GM04503 (cell line): ENCODE results near the gene AP2B1.
A peak's percentile ranks its signal among the peaks of the same experiment; 100 is the strongest.
"Not testable (repeated sequence)": the region's sequence is repeated elsewhere in the genome, so short reads cannot be mapped to it uniquely, and the experiment has no call there.

Experiments used
- DNase-seq: peaks from one replicate; pipeline ENCODE4 v3.0.0-alpha.2; 2012; ENCODE audit warnings: low read depth

The AP2B1 gene

DNA sequence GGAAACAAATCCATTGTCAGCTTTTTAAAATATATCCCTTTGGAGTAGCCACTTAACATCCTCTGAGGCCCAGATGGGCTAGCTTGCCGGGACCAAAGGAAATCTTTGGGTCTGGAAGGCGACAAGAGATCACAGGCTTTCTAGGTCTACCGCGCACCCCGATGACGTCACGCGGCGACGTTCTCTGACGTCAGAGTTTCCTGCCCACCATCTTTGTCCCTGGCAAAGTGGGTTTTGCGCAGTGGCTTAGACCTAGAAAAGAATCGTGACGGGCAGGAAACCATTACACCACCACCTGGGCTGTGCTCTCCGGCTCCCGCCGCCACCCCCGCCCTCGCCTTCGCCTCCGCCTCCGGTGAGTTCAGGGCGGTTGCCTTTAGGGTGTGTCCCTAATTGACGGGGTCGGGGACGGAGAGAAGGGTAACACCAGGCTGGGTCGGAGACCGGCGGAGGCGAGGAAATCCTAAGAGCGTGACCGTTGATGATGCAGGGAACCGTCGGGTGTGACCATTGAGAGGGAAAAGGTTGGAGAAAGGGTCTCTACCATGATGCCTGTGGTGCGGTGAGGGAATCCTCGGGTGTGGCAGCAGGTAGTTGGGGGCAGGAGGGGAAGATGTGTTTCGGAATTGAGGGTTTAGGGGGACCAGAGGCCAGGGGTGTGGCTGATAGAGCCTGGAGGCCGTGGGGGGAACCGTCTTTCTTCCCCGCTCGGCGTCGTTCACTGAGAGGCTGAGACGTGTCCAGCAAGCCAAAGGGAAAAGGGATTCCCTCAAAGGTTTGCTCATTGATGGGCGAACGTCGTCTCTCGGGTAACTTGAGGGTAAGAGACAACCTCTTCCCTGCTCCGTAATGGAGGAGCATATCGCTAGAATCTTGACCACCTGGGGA, at the start of gene AP2B1:
Gene AP2B1 (plus strand): TSS at position 249 of the 888 bp plus-strand sequence. CDS start 6,709 bp downstream, outside the sequence.
- peak; percentile 75 for DNase-seq

DNA sequence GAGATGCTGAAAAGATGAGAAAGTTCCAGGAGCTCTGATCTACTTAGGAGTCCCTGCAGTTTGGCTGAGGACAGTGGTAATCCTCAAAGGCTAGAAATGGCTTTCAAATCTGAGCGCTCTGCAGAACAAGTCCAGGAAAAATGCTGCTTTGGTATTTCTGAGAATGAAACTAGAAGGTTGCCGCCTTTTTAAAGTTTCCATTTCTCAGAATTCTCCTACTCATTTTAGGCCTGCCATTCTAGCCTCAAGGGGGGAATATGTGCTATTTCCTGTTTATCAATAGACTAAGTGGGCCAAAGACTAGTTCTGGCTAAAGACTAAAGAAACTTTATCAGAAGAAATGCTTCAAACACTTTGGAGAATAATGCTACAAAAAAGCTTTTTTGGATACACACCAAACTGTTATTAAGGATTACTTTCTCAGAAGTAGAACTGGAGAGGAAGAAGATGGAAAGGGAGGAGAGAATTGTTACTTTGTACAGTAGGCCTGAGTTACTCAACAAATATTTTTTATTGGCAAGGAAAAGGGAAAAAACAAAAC, 49.5 kb upstream of the AP2B1 start, which contains the start of gene SLFN12L:
Gene SLFN12L (minus strand): TSS at position 78 of the 541 bp plus-strand sequence. CDS start 15,314 bp downstream, outside the sequence.
- DNase-seq, result no peak

GRCh38 chr17:35539659-35540026, 47.5 kb upstream of the AP2B1 start:
- no peak for DNase-seq

GRCh38 chr17:35540589-35541404, 46.3 kb upstream of the AP2B1 start:
- no peak for DNase-seq

GRCh38 chr17:35541434-35541833, 45.7 kb upstream of the AP2B1 start:
- no peak for DNase-seq

GRCh38 chr17:35542990-35543389, 44.1 kb upstream of the AP2B1 start:
- DNase-seq, result no peak

- no peak for DNase-seq
Measured at GRCh38 chr17:35543856-35544255, 43.3 kb upstream of the AP2B1 start.

DNA sequence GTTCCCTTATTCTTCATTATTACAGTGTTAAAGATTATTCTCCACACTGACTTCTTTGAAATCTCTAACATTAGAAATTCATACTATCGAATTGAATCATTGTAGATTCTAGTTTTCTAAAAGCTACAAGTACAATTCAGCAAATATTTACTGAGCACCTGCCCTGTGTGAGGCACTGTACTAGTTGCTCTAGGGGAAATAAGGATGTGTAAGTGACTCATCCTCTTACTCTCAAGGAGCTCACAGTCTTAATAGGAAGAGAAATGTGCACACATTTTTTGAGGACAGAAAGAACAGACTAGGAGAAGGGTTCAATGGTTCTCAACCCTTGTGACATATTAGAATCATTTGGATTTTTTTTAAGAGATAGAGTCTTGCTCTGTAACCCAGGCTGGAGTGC, 42.0 kb upstream of the AP2B1 start:
- DNase-seq, result no peak

GRCh38 chr17:35546487-35546886, 40.6 kb upstream of the AP2B1 start:
- no peak for DNase-seq

DNA sequence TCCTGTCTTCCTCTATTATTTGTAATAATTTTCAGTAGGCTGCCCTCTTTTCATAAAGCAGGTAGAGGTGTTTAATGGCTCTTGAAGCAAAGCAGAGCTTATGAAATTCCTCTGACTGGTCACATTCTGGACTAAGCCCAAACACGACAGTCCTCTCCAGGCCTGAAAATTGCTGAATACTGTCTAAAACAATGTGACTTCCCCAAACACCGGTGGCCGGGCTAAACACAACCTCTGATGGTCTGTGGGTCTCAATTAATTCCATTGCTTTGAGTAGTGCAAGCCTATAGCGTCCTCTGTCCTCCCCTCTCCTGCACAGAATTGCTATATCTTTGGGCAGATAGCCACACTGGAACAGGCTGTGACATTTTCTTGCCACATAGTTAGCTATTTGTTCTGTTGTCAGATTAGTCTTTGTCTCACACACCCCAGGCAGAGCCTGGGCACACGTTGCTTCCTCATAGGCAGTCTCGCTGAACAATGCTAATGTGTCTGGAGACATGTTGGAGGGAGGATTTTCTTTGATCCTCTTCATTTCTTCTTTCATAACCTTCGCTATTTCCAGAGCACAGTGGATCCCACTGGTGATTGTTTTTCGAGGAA, 38.8 kb upstream of the AP2B1 start:
- DNase-seq, result no peak

GRCh38 chr17:35548978-35549377, 38.1 kb upstream of the AP2B1 start:
- no peak for DNase-seq

GRCh38 chr17:35553310-35553709, 33.8 kb upstream of the AP2B1 start:
- DNase-seq, result no peak

GRCh38 chr17:35554668-35555067, 32.5 kb upstream of the AP2B1 start:
- no peak for DNase-seq

- DNase-seq, result no peak
Measured at GRCh38 chr17:35555691-35556090, 31.4 kb upstream of the AP2B1 start.

DNA sequence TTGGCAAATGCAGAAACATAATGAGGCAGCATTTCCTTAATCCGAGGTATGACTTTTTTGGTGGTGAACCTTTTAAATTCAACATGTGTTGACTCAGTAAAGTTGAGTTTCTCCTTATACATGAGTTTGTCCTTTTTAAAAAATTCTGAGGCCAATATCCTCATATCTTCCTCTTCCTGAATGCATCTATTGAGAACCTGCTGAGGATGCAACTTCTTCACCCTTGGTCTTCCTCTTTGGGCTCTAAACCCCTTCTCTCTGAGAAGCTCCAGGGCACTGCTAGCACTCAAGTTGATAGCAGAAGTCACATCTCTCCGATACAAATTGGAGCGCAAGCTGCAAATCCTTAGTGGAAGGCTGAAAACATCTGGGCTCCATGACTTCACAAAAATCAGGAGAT, 29.8 kb upstream of the AP2B1 start:
- DNase-seq, result no peak

DNA sequence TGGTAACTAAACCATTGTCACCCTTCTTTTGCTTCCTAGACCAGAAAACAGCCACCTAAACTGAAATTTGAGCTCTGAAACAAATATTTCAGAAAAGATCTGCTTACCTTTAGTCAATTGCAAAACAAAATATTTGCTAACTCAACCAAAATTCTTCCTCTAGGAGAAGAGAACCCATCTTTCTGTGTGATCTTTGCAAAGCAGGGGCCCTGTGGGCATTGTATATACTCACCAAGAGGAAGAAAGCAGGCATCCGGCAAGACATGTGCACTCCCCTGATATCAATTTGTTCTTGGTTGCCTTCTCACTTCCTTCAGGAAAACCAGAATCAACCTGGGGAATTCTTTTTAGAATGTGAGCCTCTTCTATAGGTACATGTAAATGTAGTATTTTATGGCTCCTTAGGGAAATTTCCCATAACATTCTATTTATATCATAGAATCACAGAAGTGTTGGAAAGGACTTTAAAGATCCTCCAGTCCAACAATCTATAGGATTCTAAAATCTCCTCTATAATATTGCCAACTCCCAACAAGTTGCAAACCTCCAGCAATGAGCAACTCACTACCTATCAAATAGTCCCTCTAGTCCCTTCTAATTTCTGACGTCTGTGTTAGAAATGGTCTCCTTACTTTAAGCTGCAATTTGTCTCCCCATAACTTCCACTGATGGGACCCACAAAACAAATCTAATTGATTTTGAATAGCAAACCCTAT, 27.5 kb upstream of the AP2B1 start:
- DNase-seq, result no peak

DNA sequence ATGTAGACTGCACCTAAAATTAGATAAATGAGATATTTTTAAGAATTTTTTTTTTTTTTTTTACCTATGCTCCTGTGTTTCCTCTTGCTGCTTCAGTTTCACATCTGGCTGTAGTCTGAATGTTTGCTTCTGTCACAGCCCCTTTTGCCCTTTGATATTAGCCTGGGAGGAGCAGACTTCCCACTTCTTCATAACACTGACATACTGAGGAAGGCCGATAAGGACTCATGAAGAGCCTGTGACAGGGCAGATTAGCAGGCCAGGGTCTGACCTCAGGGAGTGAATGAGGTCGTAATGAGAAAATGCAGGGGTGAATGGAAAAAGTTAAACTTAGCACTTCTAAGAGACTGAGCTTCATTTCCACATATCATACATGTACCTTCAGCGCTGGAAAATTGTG, 26.4 kb upstream of the AP2B1 start, which contains the start of gene SLFN14:
Gene SLFN14 (minus strand): TSS at position 117 of the 400 bp plus-strand sequence. CDS start 2,757 bp downstream, outside the sequence.
- DNase-seq, result no peak

GRCh38 chr17:35563181-35563580, 23.9 kb upstream of the AP2B1 start:
- DNase-seq, result not testable (repeated sequence)

DNA sequence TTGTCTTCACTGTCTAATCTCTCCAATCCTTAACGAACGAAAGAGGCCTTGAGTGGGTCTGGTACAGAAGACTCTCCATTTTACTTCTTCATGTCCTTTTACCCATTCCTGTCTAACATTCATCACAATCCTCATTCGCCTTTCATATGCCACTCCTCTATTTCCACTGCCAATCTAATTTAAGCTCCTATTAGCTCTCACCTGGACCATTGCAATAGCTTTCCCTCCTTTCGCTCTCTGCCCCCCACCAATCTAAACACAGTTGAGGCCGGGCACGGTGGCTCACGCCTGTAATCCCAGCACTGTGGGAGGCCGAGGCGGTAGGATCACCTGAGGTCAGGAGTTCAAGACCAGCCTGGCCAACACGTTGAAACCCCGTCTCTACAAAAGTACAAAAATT, 20.2 kb upstream of the AP2B1 start:
- DNase-seq, result no peak

DNA sequence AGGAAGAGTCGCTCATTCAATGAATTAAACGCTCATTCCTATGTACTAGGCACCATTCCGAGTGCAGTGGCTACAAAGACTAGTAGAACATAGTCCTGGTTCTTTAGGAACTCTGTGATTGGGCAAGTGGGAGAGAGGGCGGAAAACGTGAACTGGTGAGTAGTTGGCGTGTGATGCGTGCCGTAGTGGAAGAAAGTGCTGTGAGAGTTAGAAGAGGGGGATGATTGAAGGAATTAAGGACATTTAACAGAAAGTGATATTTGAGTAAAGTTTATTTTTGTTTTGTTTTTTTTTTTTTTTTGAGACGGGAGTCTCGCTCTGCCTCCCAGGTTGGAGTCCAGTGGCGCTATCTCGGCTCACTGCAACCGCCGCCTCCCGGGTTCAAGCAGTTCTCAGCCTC, 18.6 kb upstream of the AP2B1 start:
- DNase-seq, result no peak

GRCh38 chr17:35569405-35569804, 17.7 kb upstream of the AP2B1 start:
- DNase-seq, result no peak
